Activated naive CD8-positive, alpha-beta T cell treated with anti-CD3 and anti-CD28 coated beads, Interleukin-2, amount 10 ng/mL, durations not matched to agents 7 days and 5 days (primary cell): Measurements from ENCODE around the gene SH3BP4. TPM values are rescaled to one million over a fixed set of nuclear protein-coding genes. Genes with fewer than 3 reads are reported as not detected.

Experiments
- ATAC-seq: fragments of 150-1000 bp; cut with Tn5 transposase; one replicate; pipeline ENCODE4 v1.10.0; 2021; ENCODE audit warnings: low read depth, moderate library complexity
- POLR2A ChIA-PET: fragments of 350-600 bp; sonication (Branson Sonifier 250); formaldehyde crosslinking; loops from one replicate; lab custom pipeline; 2021; ENCODE audit warnings: antibody characterized with exemption; lab: Charles Lee
- DNase-seq: peaks from one replicate; pipeline ENCODE4 v3.0.0; 2021
- H3K27ac Mint-ChIP-seq: one replicate; pipeline ENCODE4 v1.8.0; 2022; ENCODE audit warnings: mild to moderate bottlenecking, mixed read lengths
- H3K27me3 Mint-ChIP-seq: one replicate; pipeline ENCODE4 v1.8.0; 2022; ENCODE audit warnings: mild to moderate bottlenecking, moderate library complexity, mixed read lengths
- H3K36me3 Mint-ChIP-seq: one replicate; pipeline ENCODE4 v1.8.0; 2021; ENCODE audit warnings: mild to moderate bottlenecking, mixed read lengths
- H3K4me1 Mint-ChIP-seq: one replicate; pipeline ENCODE4 v1.8.0; 2021; ENCODE audit warnings: mixed read lengths
- H3K4me3 Mint-ChIP-seq: one replicate; pipeline ENCODE4 v1.8.0; 2022; ENCODE audit warnings: mild to moderate bottlenecking, moderate library complexity, mixed read lengths
- H3K9me3 Mint-ChIP-seq: one replicate; pipeline ENCODE4 v1.8.0; 2021; ENCODE audit warnings: mixed read lengths
- total RNA-seq, 2 experiments: library from RNA; stranded (reverse); gene quantifications; one replicate each; pipeline ENCODE4 v1.2.3, GENCODE V29; 2021

Gene SH3BP4
- total RNA-seq, 2 experiments from 2014 or later, result 0.17 TPM; not detected in 1

DNA sequence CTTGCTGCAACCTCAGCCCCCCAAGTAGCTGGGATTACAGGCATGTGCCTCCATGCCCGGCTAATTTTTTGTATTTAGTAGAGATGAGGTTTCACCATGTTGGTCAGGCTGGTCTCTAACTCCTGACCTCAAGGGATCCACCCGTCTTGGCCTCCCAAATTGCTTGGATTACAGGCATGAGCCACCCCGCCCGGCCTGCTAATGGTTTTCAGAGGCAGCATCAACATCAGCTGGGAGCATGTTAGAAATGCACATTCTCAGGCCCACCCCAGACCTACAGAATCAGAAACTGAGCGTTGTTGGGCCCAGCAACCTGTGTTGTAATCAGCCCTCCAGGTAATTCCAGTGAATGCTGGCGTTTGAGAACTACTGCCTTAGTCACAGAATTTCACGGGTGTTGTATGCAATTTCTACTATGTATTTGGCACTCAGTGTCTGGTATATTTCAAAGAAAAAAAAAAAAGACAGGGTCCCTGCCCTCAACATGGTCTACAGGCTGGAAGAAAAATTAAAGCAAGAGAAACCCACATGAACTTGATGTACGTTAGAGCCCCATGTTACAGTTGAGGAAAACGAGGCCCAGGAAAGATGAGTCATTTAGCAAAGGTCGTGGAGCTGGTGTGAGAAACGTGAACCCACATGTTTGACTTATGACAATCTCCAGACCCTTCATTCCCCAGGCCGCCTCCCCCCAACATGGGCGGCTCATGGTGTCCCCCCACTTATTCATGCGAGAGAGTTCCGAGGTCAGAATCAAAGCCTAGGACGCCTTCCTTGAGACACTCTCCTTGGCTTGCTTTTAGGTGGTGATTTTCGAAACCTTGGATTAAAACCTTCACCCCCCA lies 35.3 kb downstream of the SH3BP4 start:
- Mint-ChIP-seq H3K27me3 (no peaks in the 10 kb centered on the region), H3K4me3 (no peak overlapping the region), H3K36me3 (no peaks in the 10 kb centered on the region), H3K4me1 (no peaks in the 10 kb centered on the region), H3K9me3 (no peaks in the 10 kb centered on the region), H3K27ac (no peak overlapping the region)
- DNase-seq (no peak), ATAC-seq (no peak)
- POLR2A ChIA-PET, result no interaction called here

- H3K4me1 Mint-ChIP-seq, result no peaks in the 10 kb centered on the region
- no peak for DNase-seq
- no peaks in the 10 kb centered on the region for H3K9me3 Mint-ChIP-seq
- H3K27ac Mint-ChIP-seq, result no peak overlapping the region
- H3K36me3 Mint-ChIP-seq, result no peaks in the 10 kb centered on the region
- POLR2A ChIA-PET, result no interaction called here
- H3K4me3 Mint-ChIP-seq, result no peak overlapping the region
- ATAC-seq, result no peak
- no peaks in the 10 kb centered on the region for H3K27me3 Mint-ChIP-seq
Observed at GRCh38 chr2:234987754-234988153, 35.9 kb downstream of the SH3BP4 start.

DNA sequence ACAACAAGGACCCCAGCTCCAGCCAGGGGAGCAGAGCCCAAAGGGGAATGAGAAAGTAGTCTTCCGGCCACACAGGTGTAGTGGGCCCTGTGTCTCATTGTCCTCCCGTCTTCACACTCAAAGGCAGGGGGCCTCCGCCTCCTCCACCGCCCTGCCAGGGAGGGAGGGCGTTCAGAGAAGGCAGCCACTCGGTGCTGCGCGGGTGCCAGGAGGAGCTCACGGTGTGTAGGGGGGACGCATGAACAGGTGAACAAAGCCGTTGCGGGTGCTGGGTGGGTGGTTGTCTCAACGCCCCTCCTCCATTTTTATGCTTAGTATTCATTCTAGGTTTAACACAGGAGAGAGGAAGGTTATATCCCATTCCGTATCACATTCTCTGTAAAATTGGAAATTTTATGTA lies 36.7 kb downstream of the SH3BP4 start:
- no peak for ATAC-seq
- Mint-ChIP-seq H3K36me3 (no peaks in the 10 kb centered on the region), H3K4me3 (no peak overlapping the region), H3K9me3 (no peaks in the 10 kb centered on the region), H3K27ac (no peak overlapping the region), H3K27me3 (no peaks in the 10 kb centered on the region), H3K4me1 (no peaks in the 10 kb centered on the region)
- no peak for DNase-seq
- POLR2A ChIA-PET, result no interaction called here

DNA sequence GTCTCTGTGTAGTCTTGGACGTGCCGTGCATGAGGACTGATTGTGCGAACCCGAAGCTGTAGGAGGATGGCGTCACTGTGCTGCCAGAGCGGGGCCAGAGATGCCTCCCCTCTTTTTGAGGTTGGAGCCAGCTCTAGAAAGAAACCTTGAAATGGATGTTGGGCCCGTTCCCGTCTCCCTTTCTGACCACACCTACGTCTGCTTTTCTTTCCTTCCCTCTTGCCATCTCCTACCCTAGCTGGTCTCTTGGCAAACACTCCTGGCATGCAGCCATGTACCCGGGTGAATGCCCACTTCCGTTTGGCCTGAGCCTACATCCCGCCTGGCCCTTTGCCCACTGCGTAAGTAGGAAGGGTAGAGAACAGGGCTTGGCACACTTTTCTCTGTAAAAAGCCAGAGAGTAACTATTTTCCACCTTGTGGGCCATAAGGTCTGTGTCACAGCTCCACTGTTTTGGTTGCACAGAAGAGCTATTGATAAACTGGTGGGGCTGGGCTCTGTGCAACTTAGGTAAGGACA lies 37.4 kb downstream of the SH3BP4 start:
- ATAC-seq (no peak), DNase-seq (no peak)
- no peaks in the 10 kb centered on the region for H3K27me3 Mint-ChIP-seq
- H3K4me1 Mint-ChIP-seq, result no peaks in the 10 kb centered on the region
- no peak overlapping the region for H3K4me3 Mint-ChIP-seq
- no peaks in the 10 kb centered on the region for H3K9me3 Mint-ChIP-seq
- H3K36me3 Mint-ChIP-seq, result no peaks in the 10 kb centered on the region
- POLR2A ChIA-PET, result no interaction called here
- H3K27ac Mint-ChIP-seq, result no peak overlapping the region

- POLR2A ChIA-PET, result no interaction called here
- Mint-ChIP-seq H3K27me3 (peaks cover 3% of the 10 kb centered on the region), H3K9me3 (no peaks in the 10 kb centered on the region), H3K27ac (no peak overlapping the region), H3K4me1 (no peaks in the 10 kb centered on the region), H3K36me3 (no peaks in the 10 kb centered on the region), H3K4me3 (no peak overlapping the region)
- ATAC-seq, result no peak
- no peak for DNase-seq
Observed at GRCh38 chr2:234990300-234990699, 38.5 kb downstream of the SH3BP4 start.

DNA sequence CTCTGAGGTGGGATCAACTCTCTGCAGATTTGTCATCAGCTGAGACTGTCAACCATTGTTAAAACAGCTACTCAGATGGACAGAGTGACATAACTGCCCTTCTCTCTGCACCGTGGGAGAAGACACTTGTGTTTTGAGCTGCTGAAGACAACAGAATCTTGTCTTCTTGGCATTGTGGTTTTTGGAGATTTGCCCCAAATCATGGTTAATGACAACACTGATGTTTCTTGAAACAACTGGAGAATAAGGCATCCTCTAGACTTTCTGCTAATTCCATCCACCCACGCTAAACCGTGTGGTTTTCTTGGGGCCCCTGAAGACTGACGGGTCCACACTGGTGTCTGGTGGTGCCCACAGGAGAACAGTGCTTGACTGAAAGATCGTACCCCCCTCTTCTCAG lies 39.5 kb downstream of the SH3BP4 start:
- H3K9me3 Mint-ChIP-seq, result no peaks in the 10 kb centered on the region
- peaks cover 3% of the 10 kb centered on the region for H3K27me3 Mint-ChIP-seq
- no peak overlapping the region for H3K4me3 Mint-ChIP-seq
- no peaks in the 10 kb centered on the region for H3K36me3 Mint-ChIP-seq
- no peaks in the 10 kb centered on the region for H3K4me1 Mint-ChIP-seq
- H3K27ac Mint-ChIP-seq, result no peak overlapping the region
- POLR2A ChIA-PET, result no interaction called here
- DNase-seq (no peak), ATAC-seq (no peak)

GRCh38 chr2:234991793-234992192 lies 40.0 kb downstream of the SH3BP4 start:
- no peak for ATAC-seq
- Mint-ChIP-seq H3K9me3 (no peaks in the 10 kb centered on the region), H3K27ac (no peak overlapping the region), H3K4me1 (no peaks in the 10 kb centered on the region), H3K4me3 (no peak overlapping the region), H3K36me3 (no peaks in the 10 kb centered on the region), H3K27me3 (peaks cover 3% of the 10 kb centered on the region)
- DNase-seq, result no peak
- POLR2A ChIA-PET, result no interaction called here

DNA sequence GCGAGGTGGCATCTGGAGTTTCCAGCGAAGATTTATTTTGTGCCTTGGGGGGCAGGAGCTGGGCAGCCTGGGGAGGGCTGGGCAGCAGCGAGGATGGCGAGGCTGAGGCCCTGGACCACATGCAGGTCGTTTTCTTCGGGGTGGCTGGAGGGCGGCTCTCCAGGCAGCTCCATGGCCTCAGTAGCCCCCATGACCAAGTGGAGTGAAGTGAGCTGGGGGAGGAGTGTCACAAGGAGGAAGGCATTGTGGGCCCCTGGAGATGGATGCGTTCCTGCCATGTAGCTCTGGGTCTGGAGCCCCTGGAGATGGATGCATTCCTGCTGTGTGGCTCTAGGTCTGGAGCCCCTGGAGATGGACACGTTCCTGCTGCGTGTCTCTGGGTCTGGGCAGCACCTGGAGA lies 40.4 kb downstream of the SH3BP4 start:
- no peaks in the 10 kb centered on the region for H3K9me3 Mint-ChIP-seq
- peaks cover 3% of the 10 kb centered on the region for H3K27me3 Mint-ChIP-seq
- H3K4me3 Mint-ChIP-seq, result no peak overlapping the region
- POLR2A ChIA-PET, result no interaction called here
- ATAC-seq, result no peak
- no peak for DNase-seq
- H3K4me1 Mint-ChIP-seq, result no peaks in the 10 kb centered on the region
- no peak overlapping the region for H3K27ac Mint-ChIP-seq
- no peaks in the 10 kb centered on the region for H3K36me3 Mint-ChIP-seq

DNA sequence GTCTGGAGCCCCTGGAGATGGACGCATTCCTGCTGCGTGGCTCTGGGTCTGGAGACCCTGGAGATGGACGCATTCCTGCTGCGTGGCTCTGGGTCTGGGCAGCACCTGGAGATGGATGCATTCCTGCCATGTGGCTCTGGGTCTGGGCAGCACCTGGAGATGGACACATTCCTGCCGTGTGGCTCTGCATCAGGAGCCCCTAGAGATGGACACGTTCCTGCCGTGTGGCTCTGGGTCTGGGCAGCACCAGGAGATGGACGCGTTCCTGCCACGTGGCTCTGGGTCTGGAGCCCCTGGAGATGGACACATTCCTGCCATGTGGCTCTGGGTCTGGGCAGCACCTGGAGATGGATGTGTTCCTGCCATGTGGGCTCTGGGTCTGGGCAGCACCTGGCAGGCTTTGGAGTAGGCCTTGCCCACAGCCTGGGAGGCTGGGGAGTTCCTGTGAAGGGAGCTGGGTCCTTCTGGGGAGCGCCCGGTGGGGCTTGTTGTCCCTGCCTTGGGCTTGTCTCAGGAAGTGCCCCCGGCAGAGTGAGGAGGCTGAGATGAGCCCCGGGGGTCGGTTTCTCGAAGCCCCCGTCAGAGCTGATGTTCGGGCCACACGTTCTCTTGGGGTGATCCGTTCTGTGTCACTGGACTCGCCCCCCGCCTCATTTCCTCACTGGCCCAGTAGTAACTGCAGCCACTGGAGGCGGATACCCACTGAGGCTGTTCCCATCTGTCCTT lies 41.0 kb downstream of the SH3BP4 start:
- DNase-seq (no peak), ATAC-seq (no peak)
- Mint-ChIP-seq H3K4me1 (no peaks in the 10 kb centered on the region), H3K27me3 (peaks cover 3% of the 10 kb centered on the region), H3K9me3 (no peaks in the 10 kb centered on the region), H3K4me3 (no peak overlapping the region), H3K36me3 (no peaks in the 10 kb centered on the region), H3K27ac (no peak overlapping the region)
- POLR2A ChIA-PET, result no interaction called here

GRCh38 chr2:234993541-234993981 lies 41.7 kb downstream of the SH3BP4 start:
- POLR2A ChIA-PET, result no interaction called here
- Mint-ChIP-seq H3K27me3 (peaks cover 3% of the 10 kb centered on the region), H3K9me3 (no peaks in the 10 kb centered on the region), H3K4me3 (no peak overlapping the region), H3K27ac (no peak overlapping the region), H3K36me3 (no peaks in the 10 kb centered on the region), H3K4me1 (no peaks in the 10 kb centered on the region)
- DNase-seq (no peak), ATAC-seq (no peak)

GRCh38 chr2:234994438-234995321 lies 42.9 kb downstream of the SH3BP4 start:
- Mint-ChIP-seq H3K27ac (no peak overlapping the region), H3K9me3 (no peaks in the 10 kb centered on the region), H3K4me3 (no peak overlapping the region), H3K27me3 (peaks cover 3% of the 10 kb centered on the region), H3K4me1 (no peaks in the 10 kb centered on the region), H3K36me3 (no peaks in the 10 kb centered on the region)
- POLR2A ChIA-PET, result no interaction called here
- DNase-seq (no peak), ATAC-seq (no peak)

DNA sequence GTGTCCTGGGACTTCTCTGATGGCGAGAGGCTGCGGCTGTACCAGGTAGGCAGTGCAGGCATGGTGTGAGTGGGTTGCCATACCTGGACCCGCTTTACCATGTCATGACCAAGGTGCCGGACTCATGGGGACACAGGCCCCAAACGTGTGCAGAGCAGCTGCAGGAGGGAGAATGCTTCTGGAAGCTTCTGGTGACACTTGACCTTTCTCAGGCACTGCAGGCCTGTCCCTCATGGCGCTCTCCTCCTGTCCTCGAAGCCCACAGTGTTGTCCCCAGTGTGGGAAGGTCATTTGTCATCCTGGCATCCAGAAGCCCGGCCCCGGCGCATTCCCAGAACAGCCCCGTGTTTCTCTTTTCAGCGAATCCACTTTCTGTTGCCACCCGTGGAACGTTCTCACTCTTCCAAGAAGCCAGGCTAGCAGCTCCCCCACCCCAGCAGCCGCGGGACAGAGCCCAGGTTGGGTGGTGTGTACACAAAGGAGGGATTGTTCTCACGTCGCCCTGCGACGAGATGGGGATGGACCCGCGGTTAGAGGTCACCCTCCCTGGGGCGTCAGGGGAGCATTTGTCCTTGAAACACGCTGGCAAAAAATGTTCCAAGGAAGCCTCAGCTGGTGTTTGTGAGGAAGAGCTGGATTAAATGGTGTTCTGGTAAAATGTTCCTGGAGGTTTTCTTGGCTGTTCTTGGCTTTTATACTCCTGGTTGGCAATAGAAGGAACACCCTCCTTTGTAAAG lies 43.7 kb downstream of the SH3BP4 start:
- ATAC-seq (no peak), DNase-seq (no peak)
- no peaks in the 10 kb centered on the region for H3K4me1 Mint-ChIP-seq
- no peak overlapping the region for H3K4me3 Mint-ChIP-seq
- POLR2A ChIA-PET, result no interaction called here
- no peak overlapping the region for H3K27ac Mint-ChIP-seq
- no peaks in the 10 kb centered on the region for H3K9me3 Mint-ChIP-seq
- peaks cover 3% of the 10 kb centered on the region for H3K27me3 Mint-ChIP-seq
- H3K36me3 Mint-ChIP-seq, result no peaks in the 10 kb centered on the region
